Heart right ventricle (tissue), 16 donors: ENCODE results near the gene MAPK8IP3. TPM values are rescaled to one million over a fixed set of nuclear protein-coding genes. Genes with fewer than 3 reads are reported as not detected.

ENCODE experiments used
- ATAC-seq, 8 donors: fragments of 200-7000 bp; cut with Tn5 transposase; one replicate each; pipeline ENCODE4 v1.9.1; 2020; ENCODE audit warnings: mild to moderate bottlenecking in 8 of 8, moderate library complexity in 8 of 8, moderate number of reproducible peaks in 1 of 8
- DNase-seq, 2 donors: peaks; one replicate each; pipeline ENCODE4 v3.0.0-alpha.2; 2020
- H3K27ac ChIP-seq, 10 donors: fragments of 200-600 bp; sonication (generic) in 2 of 10; one replicate each; pipeline versions ENCODE4 v1.5.0 to v1.8.0; 2020 to 2022; ENCODE audit warnings: mild to moderate bottlenecking in 3 of 10
- H3K27me3 ChIP-seq, 7 donors: fragments of 200-600 bp; one replicate each; pipeline ENCODE4 v1.8.0; 2021 to 2022; ENCODE audit warnings: mild to moderate bottlenecking in 2 of 7
- H3K36me3 ChIP-seq, 9 donors: fragments of 200-600 bp; sonication (generic) in 1 of 9; one replicate each; pipeline versions ENCODE4 v1.5.0 to v1.8.0; 2020 to 2022; ENCODE audit warnings: mild to moderate bottlenecking in 2 of 9
- H3K4me1 ChIP-seq, 9 donors: fragments of 200-600 bp; sonication (generic) in 1 of 9; one replicate each; pipeline versions ENCODE4 v1.5.0 to v1.8.0; 2020 to 2022; ENCODE audit warnings: mild to moderate bottlenecking in 4 of 9
- H3K4me3 ChIP-seq, 10 donors: fragments of 200-600 bp; sonication (generic) in 2 of 10; one replicate each; pipeline versions ENCODE4 v1.5.0 to v1.8.0; 2020 to 2022; ENCODE audit warnings: mild to moderate bottlenecking in 7 of 10, moderate library complexity in 2 of 10
- H3K9me3 ChIP-seq, 11 donors: fragments of 200-600 bp in 10 of 11; sonication (generic) in 2 of 11; one replicate each; pipeline versions ENCODE4 v1.5.0 to v1.8.0; 2013 to 2022; ENCODE audit warnings: mild to moderate bottlenecking in 2 of 11, control low read depth in 1 of 11, moderate library complexity in 1 of 11
- CTCF ChIP-seq, 9 donors: fragments of 200-600 bp; sonication (generic) in 2 of 9; IDR thresholded peaks; one replicate each; pipeline versions ENCODE4 v1.5.0 to v1.8.0; 2021 to 2022; ENCODE audit warnings: antibody characterized with exemption in 9 of 9, mild to moderate bottlenecking in 5 of 9, moderate library complexity in 1 of 9
- WGBS, 2 donors: extraction: QIAGEN DNeasy Blood & Tissue Kit; methylation state at CpG; one replicate each; pipeline ENCODE4 v1.1.7; 2013; ENCODE audit warnings: inconsistent platforms in 1 of 2; 5-methylcytosine and 5-hydroxymethylcytosine counted together
- intact Hi-C, 10 donors: fragments of 100-400 bp; cut with DNase I; formaldehyde crosslinking; loops; one replicate each; pipeline versions ENCODE4 v1.11.1 to v1.14.2; 2022
- polyA plus RNA-seq, 2 donors: library from polyadenylated mRNA; stranded (reverse); fragments of 200-250 nt; gene quantifications; one replicate each; pipeline ENCODE4 v1.2.3, GENCODE V29; 2013
- total RNA-seq, 10 donors: library from RNA; stranded (reverse); fragmentation: NEBNext Ultra II Directional in 3 of 10; extraction: Animal tissue kit (Norgen Biotek cat#: 25700) in 3 of 10; gene quantifications; one replicate each; pipeline versions ENCODE4 v1.2.1 to v1.2.4, GENCODE V29; 2021 to 2023
- donor health status: Arrhythmogenic right ventricular cardiomyopathy.
- donor health status: ischemic (EF 13 %, LVEDD 7.1; RV severe dilation, severe dysfunction).
- donor health status: healthy with polysubstance abuse.
- donor health status: DM: no; HTN: yes; CAD: no.
- donor health status: DM: no; HTN: no; CAD: no.
- donor health status: ischemic (EF 25% LVEDD 6.9; RV normal size, moderate dysfunction).
- donor health status: ischemic (EF 25% LVEDD 5.7; RV mildly dilated, moderate dysfunction).
- donor health status: healthy.
- donor health status: DM: yes; HTN: yes; CAD: no.
- donor health status: Ischemic cardiomyopathy.
- donor health status: ischemic (EF 35%, LVEDD 5.7; RV mildly dilated, moderate dysfunction).
- donor health status: nonischemic (EF 11% LVEDD 7.7; RV severe dilation, severe dysfunction).
- donor health status: DM: yes; HTN: yes; CAD: no.
- donor health status: PGD.
- donor health status: ischemic (EF 29% LVEDD 5.4; RV normal size, mild dysfunction).
- donor health status: nonischemic (EF 23%, LVEDD 6.1; RV moderate dilation, normal function).

The MAPK8IP3 gene
- total and polyA plus RNA-seq, 12 donors, result 31.2 to 126 (median 71.7) TPM

DNA sequence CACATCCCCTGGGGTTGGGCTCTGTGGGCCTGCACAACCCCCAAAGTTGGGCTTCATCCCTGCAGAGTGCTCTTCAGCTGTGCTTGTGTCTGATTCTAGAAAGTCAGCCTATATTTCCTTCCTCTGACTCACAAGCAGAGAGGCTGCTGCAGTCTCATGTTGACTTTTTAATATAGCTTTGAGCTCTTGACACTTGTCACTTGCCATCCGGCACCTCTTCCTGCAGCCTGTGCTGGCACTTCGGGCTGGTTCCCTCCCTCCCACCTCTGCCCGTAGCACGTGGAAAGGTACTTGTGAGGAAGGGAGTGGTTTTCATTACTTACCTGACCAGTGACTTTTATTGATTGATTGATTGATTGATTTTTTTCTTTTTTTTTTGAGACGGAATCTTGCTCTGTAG, 47.0 kb upstream of the MAPK8IP3 start:
- Histone ChIP-seq H3K4me3 (no peak overlapping the region), H3K4me1 (peaks cover 0 to 19% (median 6%) of the 10 kb centered on the region in 9 donors), H3K27me3 (no peaks in the 10 kb centered on the region), H3K27ac (no peak overlapping the region), H3K9me3 (no peaks in the 10 kb centered on the region), H3K36me3 (peaks cover 11 to 97% (median 55%) of the 10 kb centered on the region in 9 donors)
- intact Hi-C loops, result no loop called here
- ATAC-seq (no peak), DNase-seq (no peak)
- no peak for TF ChIP-seq CTCF (IDR thresholded peaks at IDR 0.05)
- WGBS, 2 donors, result 86 to 94% methylated on average over 5 of the region's 5 CpGs

DNA sequence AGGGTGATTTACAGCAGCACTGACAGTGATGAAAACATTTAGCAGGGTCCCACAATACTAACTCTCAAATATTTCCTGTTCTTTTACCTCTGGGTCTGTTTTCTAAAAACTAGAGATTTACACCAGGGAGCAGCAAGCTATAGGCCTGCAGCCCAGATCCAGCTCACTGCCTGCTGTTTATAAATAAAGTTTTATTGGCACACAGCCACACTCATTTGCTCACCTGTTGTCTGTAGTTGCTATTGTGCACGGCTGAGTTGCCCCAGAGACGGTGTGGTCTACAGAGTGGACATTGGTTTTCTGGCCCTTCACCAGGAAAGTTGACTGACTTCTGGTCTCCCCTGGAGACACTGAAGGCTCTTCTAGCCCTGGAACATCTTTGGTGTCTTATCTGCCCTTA, 44.2 kb upstream of the MAPK8IP3 start:
- Histone ChIP-seq H3K9me3 (no peaks in the 10 kb centered on the region), H3K4me1 (peaks cover 0 to 14% (median 6%) of the 10 kb centered on the region in 9 donors), H3K4me3 (no peak overlapping the region), H3K27ac (no peak overlapping the region), H3K27me3 (no peaks in the 10 kb centered on the region), H3K36me3 (peaks cover under 1 to 97% (median 67%) of the 10 kb centered on the region in 9 donors)
- 79 to 87% methylated on average over 2 of the region's 2 CpGs for WGBS, 2 donors
- no peak for DNase-seq
- intact Hi-C loops, result no loop called here
- no peak for TF ChIP-seq CTCF (IDR thresholded peaks at IDR 0.05)
- no peak for ATAC-seq

DNA sequence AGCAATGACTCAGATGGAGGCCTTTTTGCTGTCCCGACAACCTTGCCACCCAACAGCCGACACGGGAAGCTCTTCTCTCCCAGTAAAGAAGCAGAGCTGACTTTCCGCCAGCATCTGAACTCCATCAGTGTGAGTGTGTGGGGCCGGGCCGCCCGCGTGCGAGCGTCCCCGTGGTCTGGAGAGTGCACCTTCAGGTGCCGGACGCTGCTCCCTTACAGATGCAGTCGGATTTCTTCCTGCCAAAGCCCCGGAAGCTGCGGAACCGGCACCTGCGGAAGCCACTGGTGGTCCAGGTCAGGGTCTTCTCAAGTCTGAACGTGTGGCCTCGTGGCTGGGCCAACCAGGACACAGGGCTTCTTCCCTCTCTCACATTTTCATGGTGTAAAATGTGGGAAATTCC, 43.5 kb upstream of the MAPK8IP3 start:
- peaks cover 0 to 8% (median 6%) of the 10 kb centered on the region in 9 donors for H3K4me1 ChIP-seq
- intact Hi-C loops, result no loop called here
- ATAC-seq (no peak), DNase-seq (no peak)
- H3K27me3 ChIP-seq, result no peaks in the 10 kb centered on the region
- no peak overlapping the region for H3K4me3 ChIP-seq
- no peak for TF ChIP-seq CTCF (IDR thresholded peaks at IDR 0.05)
- no peaks in the 10 kb centered on the region for H3K9me3 ChIP-seq
- H3K36me3 ChIP-seq, result peaks cover 6 to 97% (median 74%) of the 10 kb centered on the region in 9 donors
- 92 to 93% methylated on average over 20 of the region's 20 CpGs for WGBS, 2 donors
- no peak overlapping the region for H3K27ac ChIP-seq

DNA sequence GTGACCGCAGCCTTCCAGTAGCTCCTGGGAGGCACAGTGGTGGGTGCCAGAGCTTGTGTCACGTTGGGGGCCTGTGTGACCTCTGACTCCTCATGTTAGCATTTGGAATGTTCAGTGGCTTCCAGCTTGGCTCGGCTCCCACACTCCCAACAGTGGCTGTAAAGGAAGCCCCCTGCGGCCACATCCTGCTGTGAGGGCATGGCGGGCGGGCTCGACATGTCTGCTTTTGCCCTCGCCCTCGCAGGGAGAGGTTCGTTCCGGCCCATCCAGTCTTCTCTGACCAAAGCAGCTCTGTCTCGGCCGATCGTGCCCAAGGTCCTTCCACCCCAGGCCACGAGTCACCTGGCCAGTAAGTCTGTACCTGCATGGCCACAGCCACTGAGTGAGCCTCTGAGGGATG, 40.2 kb upstream of the MAPK8IP3 start:
- no peak for ATAC-seq
- Histone ChIP-seq H3K27me3 (no peaks in the 10 kb centered on the region), H3K4me3 (no peak overlapping the region), H3K36me3 (peaks cover 10 to 97% (median 87%) of the 10 kb centered on the region in 9 donors), H3K4me1 (no peaks in the 10 kb centered on the region), H3K27ac (no peak overlapping the region), H3K9me3 (no peaks in the 10 kb centered on the region)
- DNase-seq, result no peak
- TF ChIP-seq CTCF (IDR thresholded peaks at IDR 0.05), result no peak
- WGBS, 2 donors, result 88 to 94% methylated on average over 14 to 15 of the region's 15 CpGs
- intact Hi-C loops, result no loop called here
